Left forelimb (tissue), 1 donor: ENCODE results near the gene MCM3AP.

Experiments used
- DNase-seq: peaks from one replicate; pipeline ENCODE4 v3.0.0-alpha.2; 2018; ENCODE audit warnings: low spot score

Gene MCM3AP

GRCh38 chr21:46285206-46285661 lies at the start of gene MCM3AP:
Gene MCM3AP, minus strand, starts transcription at chr21:46285611. Its CDS starts 325 bp downstream, at chr21:46285286.
- no peak for DNase-seq

GRCh38 chr21:46334351-46335140 lies 49.1 kb upstream of the MCM3AP start:
- DNase-seq: no peak

- no peak for DNase-seq
Observed at GRCh38 chr21:46329796-46330195, 44.4 kb upstream of the MCM3AP start.

GRCh38 chr21:46328151-46328550 lies 42.7 kb upstream of the MCM3AP start:
- no peak for DNase-seq

GRCh38 chr21:46327711-46328110 lies 42.3 kb upstream of the MCM3AP start:
- DNase-seq: no peak

- DNase-seq: no peak
Observed at GRCh38 chr21:46326110-46326703, 40.8 kb upstream of the MCM3AP start.

GRCh38 chr21:46325073-46325912 lies 39.9 kb upstream of the MCM3AP start:
- DNase-seq: no peak

- peak; percentile 97 for DNase-seq
Observed at GRCh38 chr21:46324390-46325072, 39.1 kb upstream of the MCM3AP start.

GRCh38 chr21:46323710-46324389 lies 38.4 kb upstream of the MCM3AP start, which contains the start of the genes C21orf58 and PCNT:
Gene C21orf58, minus strand, starts transcription at chr21:46323870. Its CDS starts 1,132 bp downstream, at chr21:46322738.
Gene PCNT, plus strand, starts transcription at chr21:46324156. Its CDS starts 73 bp downstream, at chr21:46324229.
- DNase-seq: peak; percentile 97

- DNase-seq: no peak
Observed at GRCh38 chr21:46323227-46323709, 37.9 kb upstream of the MCM3AP start.

GRCh38 chr21:46322351-46323226 lies 37.2 kb upstream of the MCM3AP start:
- no peak for DNase-seq

- no peak for DNase-seq
Observed at GRCh38 chr21:46320331-46320801, 35.0 kb upstream of the MCM3AP start.

- DNase-seq: no peak
Observed at GRCh38 chr21:46319186-46319585, 33.8 kb upstream of the MCM3AP start.

- DNase-seq: no peak
Observed at GRCh38 chr21:46318464-46318845, 33.0 kb upstream of the MCM3AP start.

GRCh38 chr21:46317710-46318463 lies 32.5 kb upstream of the MCM3AP start:
- DNase-seq: no peak

- DNase-seq: no peak
Observed at GRCh38 chr21:46316708-46317324, 31.4 kb upstream of the MCM3AP start.

GRCh38 chr21:46314441-46315020 lies 29.1 kb upstream of the MCM3AP start:
- no peak for DNase-seq

- DNase-seq: no peak
Observed at GRCh38 chr21:46312949-46313348, 27.5 kb upstream of the MCM3AP start.
